ENCODE data around the gene TRAPPC2L. TPM values are rescaled to one million over a fixed set of nuclear protein-coding genes. Genes with fewer than 3 reads are reported as not detected.

TRAPPC2L gene
- total RNA-seq, 6 donors from 2014 or later, result 10.9 to 62.5 (median 32.4) TPM

DNA sequence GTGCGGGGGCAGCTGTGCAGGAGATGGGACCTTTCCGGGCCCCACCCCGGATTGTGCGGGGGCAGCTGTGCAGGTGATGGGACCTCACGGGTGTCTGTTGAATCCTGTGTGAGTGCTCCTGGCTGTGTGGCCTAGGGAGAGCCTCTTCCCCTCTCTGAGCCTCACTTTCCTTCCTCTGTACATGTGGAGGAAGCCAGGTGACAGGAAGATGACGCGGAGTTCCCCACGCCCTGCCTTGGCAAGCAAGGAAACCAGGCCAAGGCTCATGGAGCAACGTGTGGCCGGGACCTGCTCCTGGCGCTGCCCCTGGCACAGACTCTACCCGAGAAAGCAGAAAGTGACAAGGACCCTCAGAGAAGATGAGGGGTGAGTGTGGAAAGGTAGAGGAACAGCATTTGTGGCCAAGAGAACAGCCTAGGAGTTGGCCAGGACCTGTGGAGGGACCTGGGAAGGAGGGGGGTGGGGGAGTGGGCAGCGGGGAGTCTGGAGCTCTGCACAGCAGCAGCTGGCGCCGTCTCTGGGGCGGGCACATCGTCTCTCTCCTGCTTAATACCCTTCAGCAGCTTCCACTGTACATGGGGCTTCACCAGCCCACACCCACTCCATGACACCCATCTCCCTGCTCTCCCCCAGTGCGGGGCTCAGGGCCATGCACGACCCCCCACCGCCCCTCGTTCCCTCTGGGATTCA lies 47.9 kb downstream of the TRAPPC2L start:
- no peaks in the 10 kb centered on the region for H3K27me3 ChIP-seq
- TF ChIP-seq, protein P1, sequence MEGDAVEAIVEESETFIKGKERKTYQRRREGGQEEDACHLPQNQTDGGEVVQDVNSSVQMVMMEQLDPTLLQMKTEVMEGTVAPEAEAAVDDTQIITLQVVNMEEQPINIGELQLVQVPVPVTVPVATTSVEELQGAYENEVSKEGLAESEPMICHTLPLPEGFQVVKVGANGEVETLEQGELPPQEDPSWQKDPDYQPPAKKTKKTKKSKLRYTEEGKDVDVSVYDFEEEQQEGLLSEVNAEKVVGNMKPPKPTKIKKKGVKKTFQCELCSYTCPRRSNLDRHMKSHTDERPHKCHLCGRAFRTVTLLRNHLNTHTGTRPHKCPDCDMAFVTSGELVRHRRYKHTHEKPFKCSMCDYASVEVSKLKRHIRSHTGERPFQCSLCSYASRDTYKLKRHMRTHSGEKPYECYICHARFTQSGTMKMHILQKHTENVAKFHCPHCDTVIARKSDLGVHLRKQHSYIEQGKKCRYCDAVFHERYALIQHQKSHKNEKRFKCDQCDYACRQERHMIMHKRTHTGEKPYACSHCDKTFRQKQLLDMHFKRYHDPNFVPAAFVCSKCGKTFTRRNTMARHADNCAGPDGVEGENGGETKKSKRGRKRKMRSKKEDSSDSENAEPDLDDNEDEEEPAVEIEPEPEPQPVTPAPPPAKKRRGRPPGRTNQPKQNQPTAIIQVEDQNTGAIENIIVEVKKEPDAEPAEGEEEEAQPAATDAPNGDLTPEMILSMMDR (IDR thresholded peaks at IDR 0.05), result no peak
- TF ChIP-seq EP300 (IDR thresholded peaks at IDR 0.05), result no peak
- no peak for TF ChIP-seq POLR2A (IDR thresholded peaks at IDR 0.05)
- no peak for TF ChIP-seq POLR2AphosphoS5 (IDR thresholded peaks at IDR 0.05)
- no peaks in the 10 kb centered on the region for H3K9me3 ChIP-seq
- peaks cover 7 to 15% (median 10%) of the 10 kb centered on the region in 4 donors for H3K4me1 ChIP-seq
- no peak for ATAC-seq (ENCODE audit: low FRiP score in 2 of 2)
- DNase-seq, result peak in 1 of 2 donors; percentile 62
- peak overlapping the region in 1 of 4 donors; percentile 27 for H3K27ac ChIP-seq
- WGBS, 2 donors, result 79 to 91% methylated on average over 10 to 21 of the region's 21 CpGs
- no peak overlapping the region for H3K4me3 ChIP-seq
- peaks cover 0 to 10% (median 4%) of the 10 kb centered on the region in 4 donors for H3K36me3 ChIP-seq

DNA sequence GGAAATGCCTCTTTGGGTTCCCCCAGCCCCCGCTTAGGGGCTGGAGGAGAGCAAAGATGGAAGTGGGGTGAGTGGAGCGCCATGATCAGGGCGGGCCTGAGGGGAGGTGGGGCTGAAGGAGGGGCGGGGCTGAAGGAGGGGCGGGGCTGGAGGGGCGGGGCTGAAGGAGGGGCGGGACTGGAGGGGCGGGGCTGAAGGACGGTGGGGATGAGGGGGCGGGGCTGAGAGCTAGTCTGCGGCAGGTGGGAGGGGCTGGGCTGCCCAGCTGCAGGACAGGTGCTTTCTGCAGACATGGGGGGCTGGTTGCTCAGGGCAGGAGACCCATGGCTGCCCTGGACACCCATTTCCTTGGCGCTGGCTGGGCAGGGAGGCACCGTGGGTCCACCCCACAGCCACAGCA lies 48.6 kb downstream of the TRAPPC2L start:
- Histone ChIP-seq H3K27me3 (no peaks in the 10 kb centered on the region), H3K4me1 (peaks cover 2 to 14% (median 7%) of the 10 kb centered on the region in 4 donors), H3K27ac (peak overlapping the region in 2 of 4 donors; percentile 0 to 27), H3K9me3 (no peaks in the 10 kb centered on the region), H3K4me3 (no peak overlapping the region), H3K36me3 (peaks cover 0 to 8% (median 4%) of the 10 kb centered on the region in 4 donors)
- WGBS, 2 donors, result 40 to 50% methylated on average over 4 to 12 of the region's 13 CpGs
- TF ChIP-seq POLR2A (IDR thresholded peaks at IDR 0.05) (no peak), POLR2AphosphoS5 (IDR thresholded peaks at IDR 0.05) (no peak), EP300 (IDR thresholded peaks at IDR 0.05) (no peak)
- TF ChIP-seq, protein P1 (IDR thresholded peaks at IDR 0.05), result no peak
- DNase-seq, result peak in 1 of 2 donors; percentile 41
- no peak for ATAC-seq (ENCODE audit: low FRiP score in 2 of 2)

DNA sequence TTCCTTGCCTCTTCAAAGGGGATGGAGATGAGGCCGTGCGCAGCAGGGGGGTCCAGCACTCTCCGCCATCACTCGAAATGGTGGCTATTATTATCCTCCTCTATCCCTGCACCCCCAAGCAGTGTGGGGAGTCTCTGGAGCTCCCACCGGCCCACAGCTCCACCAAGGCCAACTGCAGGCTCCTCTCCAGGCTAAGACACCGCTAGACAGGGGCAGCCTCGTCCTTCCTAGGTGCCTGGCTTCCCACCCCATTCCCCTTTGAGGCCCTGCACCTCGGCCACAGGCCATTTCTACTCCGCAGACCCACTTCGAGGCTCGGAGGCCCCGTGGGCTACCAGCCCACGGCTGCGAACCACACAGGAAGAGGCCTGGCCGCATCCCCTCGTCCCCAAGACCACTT lies 49.1 kb downstream of the TRAPPC2L start:
- no peak overlapping the region for H3K4me3 ChIP-seq
- ATAC-seq (ENCODE audit: low FRiP score in 2 of 2) (no peak), DNase-seq (peak in 1 of 2 donors; percentile 50)
- peak overlapping the region in 1 of 4 donors; percentile 0 for H3K27ac ChIP-seq
- TF ChIP-seq, protein P1 (IDR thresholded peaks at IDR 0.05), result no peak
- TF ChIP-seq EP300 (IDR thresholded peaks at IDR 0.05) (no peak), POLR2A (IDR thresholded peaks at IDR 0.05) (no peak), POLR2AphosphoS5 (IDR thresholded peaks at IDR 0.05) (no peak)
- no peaks in the 10 kb centered on the region for H3K9me3 ChIP-seq
- WGBS, 2 donors, result 79 to 91% methylated on average over 12 to 16 of the region's 16 CpGs
- no peaks in the 10 kb centered on the region for H3K27me3 ChIP-seq
- H3K36me3 ChIP-seq, result peaks cover 0 to 4% (median 2%) of the 10 kb centered on the region in 4 donors
- H3K4me1 ChIP-seq, result peaks cover 4 to 15% (median 7%) of the 10 kb centered on the region in 4 donors

DNA sequence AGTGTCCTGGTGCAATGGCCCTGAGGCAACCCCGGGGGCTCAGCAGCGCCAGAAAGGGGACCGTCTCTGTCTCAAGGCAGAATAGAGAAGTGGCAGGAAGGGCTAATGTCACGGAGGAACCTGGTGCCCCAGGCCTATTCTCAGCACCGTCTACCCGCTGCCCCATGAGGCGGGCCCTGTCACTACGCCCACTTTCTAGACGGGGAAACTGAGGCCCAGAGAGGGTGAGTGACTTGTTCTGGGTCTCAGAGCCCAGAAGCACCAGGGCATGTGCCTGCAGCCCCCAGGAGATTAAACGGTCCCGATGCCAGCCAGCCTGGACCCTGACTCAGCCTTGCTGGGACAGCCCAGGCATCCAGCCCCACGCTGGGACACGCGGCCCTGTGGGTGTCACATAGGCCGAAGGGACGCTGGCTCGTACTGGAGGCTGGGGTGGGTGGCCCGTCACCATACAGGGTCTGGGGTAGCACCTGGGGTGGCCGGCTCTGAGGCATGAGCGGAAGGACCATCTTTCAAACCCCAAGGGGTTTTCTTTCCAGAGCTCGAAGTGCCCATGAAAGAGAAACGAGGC lies 49.7 kb downstream of the TRAPPC2L start:
- 83 to 84% methylated on average over 5 to 22 of the region's 22 CpGs for WGBS, 2 donors

More for the DNA sequence above, 49.7 kb downstream of the TRAPPC2L start:
- H3K9me3 ChIP-seq, result no peaks in the 10 kb centered on the region
- H3K4me1 ChIP-seq, result peaks cover 3 to 13% (median 8%) of the 10 kb centered on the region in 4 donors
- peaks cover 0 to 2% (median 0%) of the 10 kb centered on the region in 4 donors for H3K36me3 ChIP-seq
- peak overlapping the region in 1 of 4 donors; percentile 22 for H3K27ac ChIP-seq
- ATAC-seq (ENCODE audit: low FRiP score in 2 of 2) (no peak), DNase-seq (peak in 1 of 2 donors; percentile 70)
- H3K27me3 ChIP-seq, result no peaks in the 10 kb centered on the region
- TF ChIP-seq, protein P1 (IDR thresholded peaks at IDR 0.05), result no peak
- no peak for TF ChIP-seq EP300 (IDR thresholded peaks at IDR 0.05)
- TF ChIP-seq POLR2A (IDR thresholded peaks at IDR 0.05), result no peak
- TF ChIP-seq POLR2AphosphoS5 (IDR thresholded peaks at IDR 0.05), result no peak
- H3K4me3 ChIP-seq, result no peak overlapping the region

Measured in upper lobe of left lung (tissue), 6 donors.